ENCODE data around the gene MAP3K2. TPM values are rescaled to one million over a fixed set of nuclear protein-coding genes. Genes with fewer than 3 reads are reported as not detected.

Gene MAP3K2
- total RNA-seq, 1 donor from 2014 or later, result 22.2 TPM

DNA sequence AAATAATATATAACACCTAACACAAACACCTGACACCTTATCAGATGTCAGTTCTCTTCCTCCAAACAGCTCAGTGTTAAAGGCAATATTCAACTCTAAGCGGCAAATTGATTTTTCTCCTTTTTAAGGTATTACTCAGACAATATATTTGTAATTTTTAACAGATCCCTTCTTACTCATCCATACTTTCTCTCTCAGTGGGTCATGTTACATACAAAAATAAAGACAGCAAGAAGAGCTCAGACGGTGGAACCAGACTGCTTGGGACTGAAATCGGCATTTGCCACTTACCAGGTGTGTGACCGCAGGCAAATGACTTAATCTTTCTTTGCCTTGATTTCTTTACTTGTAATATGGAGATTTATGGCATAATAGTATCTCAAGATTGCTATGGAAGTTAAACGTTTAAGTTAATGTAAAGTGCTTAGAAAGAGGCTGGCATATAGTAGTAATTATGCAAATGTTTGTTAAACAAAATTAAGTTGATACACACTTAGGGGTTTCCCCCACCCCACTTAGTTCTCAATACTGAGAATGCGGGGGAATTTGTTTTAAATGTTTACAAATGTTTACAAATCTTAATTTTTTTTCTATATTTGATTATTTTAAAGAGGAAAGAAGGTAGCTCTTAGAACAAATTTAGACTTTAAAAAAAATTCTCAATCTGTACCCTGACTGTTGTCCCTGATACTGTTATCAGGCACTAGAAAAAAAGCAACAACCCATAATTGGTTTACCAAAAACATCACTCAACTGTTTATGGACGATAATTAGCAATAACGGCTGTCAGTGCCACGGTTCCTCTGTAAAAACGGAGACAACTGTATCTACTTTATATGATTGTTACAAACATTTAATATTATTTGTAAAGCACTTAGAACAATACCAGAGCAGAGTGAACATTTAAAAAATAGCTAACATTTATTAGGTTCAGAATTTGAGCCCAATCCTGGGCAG is 25.6 kb downstream of the MAP3K2 start:
- no peak overlapping the region for H3K4me3 ChIP-seq
- H3K4me1 ChIP-seq, result peaks cover 86% of the 10 kb centered on the region
- intact Hi-C loops (cut with micrococcal nuclease), result no loop called here

DNA sequence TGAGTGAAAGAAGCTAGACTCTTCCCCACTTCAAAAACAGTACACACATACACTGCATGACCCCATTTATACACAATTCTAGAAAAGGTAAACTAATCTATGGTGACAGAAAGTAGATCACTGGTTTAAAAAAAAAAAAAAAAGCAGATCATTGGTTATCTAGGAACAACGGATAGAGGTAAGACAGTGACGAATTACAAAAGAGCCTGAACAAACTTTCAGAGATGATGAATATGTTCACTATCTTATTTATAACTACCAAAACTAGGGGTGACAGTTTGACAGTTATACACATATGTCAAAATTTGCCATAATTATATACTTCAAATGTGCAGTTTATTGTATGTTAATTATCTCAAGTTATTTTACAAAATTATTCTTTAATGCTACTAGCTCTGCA is 27.5 kb downstream of the MAP3K2 start:
- Histone ChIP-seq H3K4me3 (no peak overlapping the region), H3K36me3 (no peaks in the 10 kb centered on the region), H3K27ac (replicated peaks) (no peak overlapping the region), H3K4me1 (peaks cover 72% of the 10 kb centered on the region), H3K27me3 (ENCODE audit: low read depth) (no peaks in the 10 kb centered on the region), H3K9me3 (replicated peaks) (no peaks in the 10 kb centered on the region)
- intact Hi-C loops (cut with micrococcal nuclease), result no loop called here
- TF ChIP-seq, protein P1, sequence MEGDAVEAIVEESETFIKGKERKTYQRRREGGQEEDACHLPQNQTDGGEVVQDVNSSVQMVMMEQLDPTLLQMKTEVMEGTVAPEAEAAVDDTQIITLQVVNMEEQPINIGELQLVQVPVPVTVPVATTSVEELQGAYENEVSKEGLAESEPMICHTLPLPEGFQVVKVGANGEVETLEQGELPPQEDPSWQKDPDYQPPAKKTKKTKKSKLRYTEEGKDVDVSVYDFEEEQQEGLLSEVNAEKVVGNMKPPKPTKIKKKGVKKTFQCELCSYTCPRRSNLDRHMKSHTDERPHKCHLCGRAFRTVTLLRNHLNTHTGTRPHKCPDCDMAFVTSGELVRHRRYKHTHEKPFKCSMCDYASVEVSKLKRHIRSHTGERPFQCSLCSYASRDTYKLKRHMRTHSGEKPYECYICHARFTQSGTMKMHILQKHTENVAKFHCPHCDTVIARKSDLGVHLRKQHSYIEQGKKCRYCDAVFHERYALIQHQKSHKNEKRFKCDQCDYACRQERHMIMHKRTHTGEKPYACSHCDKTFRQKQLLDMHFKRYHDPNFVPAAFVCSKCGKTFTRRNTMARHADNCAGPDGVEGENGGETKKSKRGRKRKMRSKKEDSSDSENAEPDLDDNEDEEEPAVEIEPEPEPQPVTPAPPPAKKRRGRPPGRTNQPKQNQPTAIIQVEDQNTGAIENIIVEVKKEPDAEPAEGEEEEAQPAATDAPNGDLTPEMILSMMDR (IDR thresholded peaks at IDR 0.05; ENCODE audit: borderline replicate concordance), result no peak
- DNase-seq, result no peak

More for the DNA sequence above, 25.6 kb downstream of the MAP3K2 start:
- H3K27ac ChIP-seq (replicated peaks), result no peak overlapping the region
- H3K36me3 ChIP-seq, result no peaks in the 10 kb centered on the region
- TF ChIP-seq, protein P1 (IDR thresholded peaks at IDR 0.05; ENCODE audit: borderline replicate concordance), result no peak
- H3K9me3 ChIP-seq (replicated peaks), result no peaks in the 10 kb centered on the region
- no peak for DNase-seq
- no peaks in the 10 kb centered on the region for H3K27me3 ChIP-seq (ENCODE audit: low read depth)

GRCh38 chr2:127359520-127359919 is 28.3 kb downstream of the MAP3K2 start:
- no peaks in the 10 kb centered on the region for H3K36me3 ChIP-seq
- H3K27ac ChIP-seq (replicated peaks), result no peak overlapping the region
- no peaks in the 10 kb centered on the region for H3K9me3 ChIP-seq (replicated peaks)
- TF ChIP-seq, protein P1 (IDR thresholded peaks at IDR 0.05; ENCODE audit: borderline replicate concordance), result no peak
- DNase-seq, result no peak
- H3K4me3 ChIP-seq, result no peak overlapping the region
- peaks cover 72% of the 10 kb centered on the region for H3K4me1 ChIP-seq
- intact Hi-C loops (cut with micrococcal nuclease), result no loop called here
- no peaks in the 10 kb centered on the region for H3K27me3 ChIP-seq (ENCODE audit: low read depth)

- DNase-seq, result no peak
- H3K27me3 ChIP-seq (ENCODE audit: low read depth), result no peaks in the 10 kb centered on the region
- TF ChIP-seq, protein P1 (IDR thresholded peaks at IDR 0.05; ENCODE audit: borderline replicate concordance), result no peak
- peaks cover 71% of the 10 kb centered on the region for H3K4me1 ChIP-seq
- H3K9me3 ChIP-seq (replicated peaks), result no peaks in the 10 kb centered on the region
- H3K4me3 ChIP-seq, result no peak overlapping the region
- intact Hi-C loops (cut with micrococcal nuclease), result no loop called here
- H3K27ac ChIP-seq (replicated peaks), result no peak overlapping the region
- no peaks in the 10 kb centered on the region for H3K36me3 ChIP-seq
Observed at GRCh38 chr2:127358971-127359370, 28.8 kb downstream of the MAP3K2 start.

DNA sequence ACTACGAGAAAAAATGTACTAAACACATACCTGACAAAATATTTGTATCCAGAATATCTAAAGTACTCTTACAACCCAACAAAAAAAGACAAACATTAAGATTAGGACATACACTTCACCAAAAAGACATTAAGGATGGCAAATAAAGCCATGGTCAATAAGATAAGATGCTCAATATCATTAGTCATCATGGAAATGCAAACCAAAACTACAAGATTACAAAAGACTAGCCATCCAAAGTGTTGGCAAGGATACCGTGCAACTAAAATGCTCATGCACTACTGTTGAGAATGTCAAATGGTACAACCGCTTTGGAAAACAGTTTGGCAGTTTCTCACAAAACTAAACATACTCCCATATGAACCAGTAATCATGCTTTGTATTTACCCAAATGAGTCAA is 29.7 kb downstream of the MAP3K2 start:
- Histone ChIP-seq H3K36me3 (no peaks in the 10 kb centered on the region), H3K27me3 (ENCODE audit: low read depth) (no peaks in the 10 kb centered on the region), H3K4me3 (no peak overlapping the region), H3K9me3 (replicated peaks) (no peaks in the 10 kb centered on the region), H3K4me1 (peaks cover 61% of the 10 kb centered on the region), H3K27ac (replicated peaks) (no peak overlapping the region)
- no peak for DNase-seq
- TF ChIP-seq, protein P1 (IDR thresholded peaks at IDR 0.05; ENCODE audit: borderline replicate concordance), result no peak
- intact Hi-C loops (cut with micrococcal nuclease), result no loop called here
